ENCODE data around the gene WFDC2.

Gene WFDC2

DNA sequence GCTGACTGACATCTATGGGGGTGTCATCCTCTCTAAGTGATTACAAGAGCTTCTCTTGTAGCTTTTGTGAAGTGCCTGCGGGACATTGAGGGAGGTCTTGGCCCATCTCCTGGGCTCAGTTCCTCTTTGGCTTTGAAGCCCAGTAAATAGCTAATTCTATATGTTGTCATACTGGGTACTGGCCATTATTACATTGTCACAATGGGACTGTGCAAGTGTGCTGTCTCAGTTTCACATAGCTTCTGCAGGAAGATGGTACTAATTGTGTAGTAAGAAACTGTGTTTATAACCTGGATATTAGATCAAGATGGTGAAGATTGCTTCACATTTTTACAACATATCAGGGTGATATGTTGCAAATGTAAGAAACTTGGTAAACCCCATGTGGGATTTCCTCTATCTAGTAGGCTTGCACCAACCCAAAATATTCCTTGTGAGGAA lies 26.0 kb downstream of the WFDC2 start:
- no peak for TF ChIP-seq POLR2A (IDR thresholded peaks at IDR 0.05; ENCODE audit: low read length)
- no peak for TF ChIP-seq GATA1 (IDR thresholded peaks at IDR 0.05; ENCODE audit: low read depth, low read length)
- no peak for DNase-seq

DNA sequence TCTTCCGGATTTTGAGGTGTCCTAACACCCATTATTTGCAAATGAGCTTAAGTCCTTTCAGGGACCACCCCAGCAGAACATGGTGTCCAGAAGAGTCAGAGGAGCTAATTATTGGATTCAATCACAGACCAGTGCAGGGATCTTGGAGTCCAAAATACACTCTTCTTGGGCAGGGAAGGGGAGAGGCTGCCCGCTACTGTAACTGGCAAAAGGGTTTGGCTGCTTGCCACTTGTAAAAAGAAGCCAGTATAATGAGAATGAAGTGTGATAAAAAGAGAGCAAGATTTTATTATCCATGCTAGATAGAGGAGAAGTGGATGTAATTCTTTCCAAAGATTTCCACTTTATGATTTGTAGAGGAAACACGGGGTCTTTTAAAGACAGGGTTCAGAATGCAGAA lies 26.6 kb downstream of the WFDC2 start:
- TF ChIP-seq GATA1 (IDR thresholded peaks at IDR 0.05; ENCODE audit: low read depth, low read length) (no peak), POLR2A (IDR thresholded peaks at IDR 0.05; ENCODE audit: low read length) (no peak)
- DNase-seq = no peak

DNA sequence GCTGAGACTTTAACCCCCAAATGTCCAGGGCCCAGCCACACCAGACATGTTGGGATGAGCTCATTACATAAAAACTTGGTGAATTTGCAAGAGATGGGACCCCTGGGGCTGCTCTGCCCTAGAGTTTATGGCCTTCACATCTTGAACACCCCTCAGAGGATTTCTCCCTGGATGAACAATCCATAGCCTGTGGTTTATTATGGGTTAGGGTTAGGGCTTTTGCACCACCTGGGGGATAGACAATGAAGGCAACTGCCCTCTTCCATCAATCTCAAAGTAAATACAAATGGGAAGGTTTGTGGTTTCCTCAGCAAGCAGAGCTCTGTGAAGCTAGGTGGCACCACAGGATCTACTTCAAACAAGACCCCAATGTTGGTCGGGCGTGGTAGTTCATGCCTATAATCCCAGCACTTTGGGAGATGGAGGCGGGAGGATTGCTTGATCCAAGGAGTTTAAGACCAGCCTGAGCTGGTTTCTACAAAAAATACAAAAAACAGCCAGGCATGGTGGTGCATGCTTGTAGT lies 28.5 kb downstream of the WFDC2 start:
- no peak for DNase-seq
- no peak for TF ChIP-seq GATA1 (IDR thresholded peaks at IDR 0.05; ENCODE audit: low read depth, low read length)

DNA sequence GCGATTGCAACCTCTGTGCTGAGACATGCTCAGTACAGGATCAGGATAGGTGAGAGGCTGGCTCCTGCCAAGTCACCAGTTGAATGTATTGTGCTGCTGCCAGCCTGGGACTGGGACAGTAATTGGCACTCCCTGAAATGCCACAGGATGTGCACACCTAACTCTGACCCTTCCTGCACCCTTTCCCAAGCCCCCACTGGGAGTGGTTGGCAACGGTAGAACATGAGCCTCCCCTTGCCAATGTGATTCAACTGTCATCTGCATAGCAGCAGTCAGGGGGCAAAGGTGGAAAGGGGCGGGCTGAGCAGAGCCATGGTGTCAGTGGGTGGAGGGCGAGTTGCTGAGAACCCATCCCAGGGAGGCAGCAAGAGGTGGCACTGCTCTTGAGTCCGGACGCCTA lies 30.5 kb downstream of the WFDC2 start:
- DNase-seq = no peak
- no peak for TF ChIP-seq GATA1 (IDR thresholded peaks at IDR 0.05; ENCODE audit: low read depth, low read length)
- TF ChIP-seq POLR2A (IDR thresholded peaks at IDR 0.05; ENCODE audit: low read length) = no peak

DNA sequence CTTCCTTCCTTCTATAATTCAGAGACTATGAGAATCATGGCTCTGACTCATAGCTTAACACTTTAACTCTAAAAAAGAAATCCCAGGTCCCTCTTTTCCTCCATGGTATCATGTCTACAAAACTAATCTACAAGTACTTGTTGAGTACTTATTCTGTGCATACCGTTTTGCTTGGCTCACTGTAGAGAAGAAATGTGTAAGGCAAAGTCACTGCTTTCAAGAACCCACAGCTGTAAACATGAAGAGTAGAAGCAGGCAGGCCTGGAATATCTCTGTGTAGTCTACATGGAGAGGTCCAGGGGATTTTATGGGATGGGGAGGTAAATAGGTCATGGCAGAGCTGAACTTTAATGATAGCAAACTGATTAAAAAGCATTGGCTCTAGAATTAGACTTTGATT lies 32.0 kb downstream of the WFDC2 start:
- TF ChIP-seq POLR2A (IDR thresholded peaks at IDR 0.05; ENCODE audit: low read length) (no peak), GATA1 (IDR thresholded peaks at IDR 0.05; ENCODE audit: low read depth, low read length) (no peak)
- no peak for DNase-seq

GRCh38 chr20:45502561-45502960 lies 33.0 kb downstream of the WFDC2 start:
- DNase-seq = no peak
- no peak for TF ChIP-seq POLR2A (IDR thresholded peaks at IDR 0.05; ENCODE audit: low read length)
- no peak for TF ChIP-seq GATA1 (IDR thresholded peaks at IDR 0.05; ENCODE audit: low read depth, low read length)

DNA sequence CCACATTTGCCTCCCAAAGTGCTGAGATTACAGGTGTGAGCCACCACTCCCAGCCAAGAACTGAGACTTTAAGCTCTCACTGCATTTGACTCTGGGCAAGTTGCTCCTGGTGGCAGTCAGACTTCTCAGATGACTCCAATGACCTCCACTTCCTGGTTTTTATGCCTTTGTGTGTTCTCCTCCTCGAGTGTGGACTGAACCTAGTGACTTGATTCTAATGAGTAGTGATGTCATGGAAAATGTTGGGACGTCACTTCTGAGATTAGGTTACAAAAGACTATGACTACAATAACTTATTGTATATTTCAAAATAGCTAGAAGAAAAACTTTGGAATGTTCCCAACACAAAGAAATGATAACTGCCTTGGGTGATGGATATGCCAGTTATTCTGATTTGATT lies 33.9 kb downstream of the WFDC2 start:
- DNase-seq = no peak
- TF ChIP-seq GATA1 (IDR thresholded peaks at IDR 0.05; ENCODE audit: low read depth, low read length) (no peak), POLR2A (IDR thresholded peaks at IDR 0.05; ENCODE audit: low read length) (no peak)

- no peak for TF ChIP-seq GATA1 (IDR thresholded peaks at IDR 0.05; ENCODE audit: low read depth, low read length)
- no peak for TF ChIP-seq POLR2A (IDR thresholded peaks at IDR 0.05; ENCODE audit: low read length)
- no peak for DNase-seq
Measured at GRCh38 chr20:45506398-45506797, 36.8 kb downstream of the WFDC2 start.

- no peak for TF ChIP-seq GATA1 (IDR thresholded peaks at IDR 0.05; ENCODE audit: low read depth, low read length)
- no peak for TF ChIP-seq POLR2A (IDR thresholded peaks at IDR 0.05; ENCODE audit: low read length)
- DNase-seq = peak in 1 of 2 experiments; percentile 21
Measured at GRCh38 chr20:45507011-45507820, 37.7 kb downstream of the WFDC2 start.

- no peak for DNase-seq
- TF ChIP-seq GATA1 (IDR thresholded peaks at IDR 0.05; ENCODE audit: low read depth, low read length) (no peak), POLR2A (IDR thresholded peaks at IDR 0.05; ENCODE audit: low read length) (no peak)
Measured at GRCh38 chr20:45508068-45508886, 38.7 kb downstream of the WFDC2 start.

DNA sequence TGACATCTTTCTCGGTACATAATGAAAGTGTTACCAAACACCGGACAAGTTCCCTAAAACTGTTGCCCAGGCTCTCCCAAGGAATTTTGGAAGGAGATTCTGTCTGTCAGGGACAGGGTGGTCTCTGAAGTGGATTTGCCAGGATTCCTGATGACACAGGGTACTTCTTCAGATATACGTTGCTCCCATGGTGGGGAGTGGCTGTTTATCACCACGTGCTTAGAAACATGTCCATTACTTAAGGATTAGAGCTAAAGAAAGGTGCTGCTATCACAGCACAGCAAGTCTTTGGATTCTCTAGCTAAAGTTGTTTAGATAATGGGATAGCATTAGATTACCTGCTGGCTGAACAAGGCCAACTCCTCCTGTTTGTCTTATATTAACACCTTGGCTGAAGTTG lies 39.5 kb downstream of the WFDC2 start:
- TF ChIP-seq GATA1 (IDR thresholded peaks at IDR 0.05; ENCODE audit: low read depth, low read length) = no peak
- no peak for TF ChIP-seq POLR2A (IDR thresholded peaks at IDR 0.05; ENCODE audit: low read length)
- DNase-seq = no peak

DNA sequence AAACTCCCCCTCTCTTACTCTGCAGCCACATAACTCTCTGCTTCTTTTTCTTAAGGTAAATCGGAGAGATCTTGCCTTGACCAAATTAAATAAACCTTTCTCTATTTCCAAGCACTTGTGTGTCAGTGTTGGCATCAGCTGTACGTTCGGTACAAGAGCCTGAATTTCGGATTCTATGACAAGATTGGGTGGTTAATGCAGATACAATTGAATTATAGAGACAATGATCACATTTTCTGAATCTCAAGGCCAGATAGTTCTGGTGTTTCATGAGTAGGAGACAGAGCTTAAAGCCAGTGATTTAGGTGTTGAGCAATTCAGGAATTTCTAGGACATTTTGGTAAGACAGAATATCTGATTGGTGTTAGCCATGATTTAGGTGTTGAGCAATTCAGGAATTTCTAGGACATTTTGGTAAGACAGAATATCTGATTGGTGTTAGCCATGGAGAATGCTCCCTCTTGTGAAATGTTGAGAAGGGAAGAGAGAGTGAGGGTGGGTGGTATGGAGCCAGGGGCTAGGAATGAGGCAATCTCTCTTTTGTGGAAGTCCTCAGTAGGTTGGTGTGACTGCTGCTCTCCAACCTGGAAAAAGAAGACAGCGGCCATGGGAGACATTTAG lies 40.8 kb downstream of the WFDC2 start:
- TF ChIP-seq GATA1 (IDR thresholded peaks at IDR 0.05; ENCODE audit: low read depth, low read length) (no peak), POLR2A (IDR thresholded peaks at IDR 0.05; ENCODE audit: low read length) (no peak)
- DNase-seq = no peak

GRCh38 chr20:45515147-45515913 lies 45.8 kb downstream of the WFDC2 start, which contains the start of gene SPINT3:
SPINT3 (minus strand) TSS chr20:45515622; CDS start chr20:45515608, 14 bp downstream.
- TF ChIP-seq GATA1 (IDR thresholded peaks at IDR 0.05; ENCODE audit: low read depth, low read length) = no peak
- TF ChIP-seq POLR2A (IDR thresholded peaks at IDR 0.05; ENCODE audit: low read length) = no peak
- no peak for DNase-seq
